Left forelimb (tissue), 1 donor: ENCODE data around the gene ANKRD65.
A peak's percentile ranks its signal among the peaks of the same experiment; 100 is the strongest.
"Not testable (repeated sequence)": the region's sequence is repeated elsewhere in the genome, so short reads cannot be mapped to it uniquely, and the experiment has no call there.

Experiments
- DNase-seq: peaks from one replicate; pipeline ENCODE4 v3.0.0-alpha.2; 2018; ENCODE audit warnings: low spot score

Gene ANKRD65

DNA sequence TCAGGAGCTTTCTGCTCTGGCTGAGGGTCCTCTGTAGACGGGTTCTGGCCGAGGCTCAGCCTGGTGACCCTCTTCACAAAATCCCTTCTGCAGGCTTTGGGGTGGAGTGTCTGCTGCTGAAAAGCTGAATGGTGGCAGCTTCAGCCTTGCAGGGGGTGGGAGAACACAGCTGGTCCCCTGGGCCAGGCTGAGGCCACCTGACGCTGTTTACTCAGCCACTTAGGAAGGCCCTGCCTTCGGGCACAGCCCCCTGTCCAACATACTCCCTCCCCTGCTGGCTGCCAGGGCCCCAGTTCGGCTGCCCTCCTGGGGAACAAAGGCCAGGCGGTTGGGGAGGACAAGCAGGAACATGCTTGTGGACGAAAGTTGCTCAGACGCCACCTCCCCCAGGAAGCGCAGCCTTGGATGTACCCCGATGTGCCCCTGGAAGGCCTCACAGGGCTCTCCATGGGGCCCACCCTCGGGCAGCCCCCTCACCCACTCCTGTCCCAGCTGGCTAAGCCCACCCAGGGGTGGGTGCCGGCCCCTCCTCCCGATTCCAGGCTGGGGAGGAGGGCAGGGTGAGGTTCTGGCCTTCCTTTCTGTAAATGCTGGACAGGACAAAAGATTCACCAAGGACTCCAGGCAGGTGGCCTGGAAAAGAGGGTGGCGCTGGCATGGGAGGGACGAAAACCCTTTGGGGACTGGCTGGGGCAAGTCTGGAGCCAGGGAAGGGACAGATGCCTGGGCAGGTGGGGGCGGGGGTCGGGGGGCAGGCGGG is at the start of gene ANKRD65:
Gene ANKRD65 (minus strand): TSS at position 130 of the 760 bp plus-strand sequence. CDS start 271 bp downstream, outside the sequence.
- peak; percentile 59 for DNase-seq

GRCh38 chr1:1468196-1468985 is 47.3 kb upstream of the ANKRD65 start:
- DNase-seq = not testable (repeated sequence)

- DNase-seq = no peak
These were observed 42.2 kb upstream of the ANKRD65 start for GRCh38 chr1:1463312-1463711.

DNA sequence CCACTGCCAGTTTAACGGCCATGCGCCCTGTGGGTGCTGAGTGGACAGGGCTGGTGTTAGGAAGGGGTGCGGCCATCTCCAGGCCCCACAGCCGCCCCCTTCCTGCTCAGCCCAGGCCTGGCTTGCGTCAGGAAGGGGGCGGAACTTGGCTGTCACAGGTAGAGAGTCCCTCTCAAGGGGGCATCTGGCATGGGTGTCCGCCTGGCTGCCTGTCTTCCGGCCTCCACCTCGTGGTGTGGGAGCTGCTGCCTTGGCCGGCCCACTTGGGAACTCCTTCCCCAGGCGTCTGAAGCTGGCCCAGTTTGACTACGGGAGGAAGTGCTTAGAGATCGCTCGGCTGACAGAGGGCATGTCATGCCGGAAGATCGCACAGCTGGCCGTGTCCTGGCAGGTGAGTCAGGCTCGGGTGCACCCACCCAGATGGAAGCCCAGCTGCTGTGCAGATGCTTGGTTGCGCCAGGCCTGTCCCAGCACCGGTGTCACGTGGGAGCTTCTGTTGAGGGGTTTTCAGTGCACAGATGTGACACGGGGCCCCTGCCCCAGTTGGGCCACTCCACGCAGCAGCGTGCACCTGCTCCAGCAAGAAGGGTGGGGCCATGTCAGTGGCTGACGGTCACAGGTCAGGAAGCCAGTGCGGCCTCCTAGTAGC is 41.4 kb upstream of the ANKRD65 start:
- DNase-seq = no peak

DNA sequence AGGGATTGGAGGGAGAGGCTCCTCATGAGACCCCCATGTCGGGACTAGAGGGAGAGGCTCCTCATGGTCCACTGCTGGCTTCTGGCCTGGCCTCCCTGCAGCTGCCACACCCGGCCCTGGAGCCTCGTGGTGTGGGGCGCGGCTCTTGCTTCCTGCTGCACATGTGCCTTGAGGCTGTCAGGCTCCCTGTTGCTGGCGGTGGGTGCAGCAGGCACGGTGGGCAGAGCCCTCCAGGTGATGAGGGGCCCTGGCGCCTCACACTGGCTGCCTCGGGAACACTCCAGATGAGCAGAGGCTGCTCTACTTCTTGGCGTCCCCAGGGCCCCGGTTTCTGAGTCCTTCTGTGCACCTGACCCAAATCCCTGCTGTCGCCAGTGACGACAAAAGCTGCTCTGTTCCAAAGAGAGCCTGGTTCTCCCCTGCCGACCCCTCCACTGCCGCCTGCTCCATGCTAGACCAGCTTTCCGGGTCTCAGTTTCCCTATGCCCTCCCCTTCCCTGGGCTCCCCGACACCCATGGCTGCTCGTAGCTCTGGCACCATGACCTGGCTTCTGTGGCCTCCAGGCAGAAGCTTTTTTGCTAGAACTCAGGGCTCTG is 40.7 kb upstream of the ANKRD65 start:
- DNase-seq = no peak

DNA sequence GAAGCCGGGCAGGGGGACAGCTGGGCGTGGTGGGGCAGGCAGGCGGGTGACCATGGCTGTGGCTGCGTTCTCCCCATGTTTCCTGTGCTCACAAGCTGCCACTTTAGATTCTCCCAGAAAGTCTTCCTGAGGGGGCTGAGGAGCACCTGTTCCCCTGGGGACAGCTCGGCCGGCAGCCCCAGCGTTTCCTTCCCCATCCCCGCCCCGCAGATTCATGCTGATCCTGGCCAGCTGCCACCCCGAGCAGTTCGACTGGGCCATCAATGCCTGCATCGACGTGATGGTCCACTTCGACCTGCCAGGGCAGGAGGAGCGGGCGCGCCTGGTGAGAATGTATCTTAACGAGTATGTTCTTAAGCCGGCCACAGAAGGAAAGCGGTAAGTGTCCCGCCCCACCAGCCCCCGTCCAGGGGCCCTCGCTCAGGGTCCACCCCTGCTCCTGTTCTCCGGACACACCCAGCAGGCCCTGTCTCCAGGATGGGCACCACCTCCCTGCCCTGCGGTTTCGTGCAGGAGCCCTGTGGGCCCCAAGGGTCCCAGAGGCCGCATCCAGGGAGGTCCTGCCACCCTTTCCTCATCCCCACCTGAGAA is 39.6 kb upstream of the ANKRD65 start:
- no peak for DNase-seq

- not testable (repeated sequence) for DNase-seq
These were observed 38.6 kb upstream of the ANKRD65 start for GRCh38 chr1:1459711-1460110.

- not testable (repeated sequence) for DNase-seq
These were observed 38.1 kb upstream of the ANKRD65 start for GRCh38 chr1:1459156-1459555.

- DNase-seq = not testable (repeated sequence)
These were observed 35.7 kb upstream of the ANKRD65 start for GRCh38 chr1:1456683-1457255.

DNA sequence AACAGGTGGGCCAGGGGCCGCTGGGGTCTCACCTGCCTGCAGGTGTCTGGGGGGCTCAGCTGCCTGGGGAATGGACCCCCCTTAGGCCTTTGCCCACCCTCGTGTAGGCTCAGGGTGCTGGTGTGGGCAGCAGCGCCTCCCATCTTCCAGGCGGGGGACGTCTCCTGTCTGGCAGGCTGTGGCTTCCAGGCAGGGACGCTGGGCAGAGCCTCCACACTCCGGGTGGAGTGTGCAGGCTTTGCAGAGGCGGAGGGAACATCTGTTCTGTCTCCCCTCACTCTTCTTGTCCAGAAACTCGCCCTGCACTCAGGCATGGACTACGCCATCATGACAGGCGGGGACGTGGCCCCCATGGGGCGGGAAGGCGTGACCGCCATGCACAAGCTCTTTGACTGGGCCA is 34.9 kb upstream of the ANKRD65 start:
- DNase-seq = not testable (repeated sequence)

- no peak for DNase-seq
These were observed 34.3 kb upstream of the ANKRD65 start for GRCh38 chr1:1455366-1455884.

- DNase-seq = not testable (repeated sequence)
These were observed 33.4 kb upstream of the ANKRD65 start for GRCh38 chr1:1454286-1455056.

GRCh38 chr1:1452882-1453281 is 31.8 kb upstream of the ANKRD65 start:
- no peak for DNase-seq

GRCh38 chr1:1452365-1452739 is 31.3 kb upstream of the ANKRD65 start:
- DNase-seq = not testable (repeated sequence)

- no peak for DNase-seq
These were observed 30.8 kb upstream of the ANKRD65 start for GRCh38 chr1:1451696-1452364.

DNA sequence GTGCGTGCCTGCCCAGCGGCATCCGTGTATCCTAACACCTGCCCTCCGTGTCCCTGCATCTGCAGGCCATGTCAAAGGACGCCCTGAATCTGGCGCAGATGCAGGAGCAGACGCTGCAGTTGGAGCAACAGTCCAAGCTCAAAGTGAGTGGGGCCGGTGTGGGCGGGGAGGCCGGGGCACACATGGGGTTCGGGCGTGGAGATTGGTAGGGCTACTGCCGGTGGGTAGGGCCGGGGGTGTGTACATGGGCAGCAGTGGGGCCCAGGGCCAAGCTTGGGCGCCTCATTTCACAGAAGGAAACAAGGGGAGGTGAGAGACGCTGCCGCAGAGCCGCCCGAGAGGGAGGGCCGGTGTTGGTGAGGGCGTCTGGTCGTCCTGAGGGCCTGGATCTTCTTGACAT is 29.5 kb upstream of the ANKRD65 start:
- DNase-seq = not testable (repeated sequence)

- DNase-seq = no peak
These were observed 28.1 kb upstream of the ANKRD65 start, which contains the start of gene ATAD3C for GRCh38 chr1:1449099-1449739. Gene ATAD3C, plus strand, starts transcription at chr1:1449689. Its CDS starts 995 bp downstream, at chr1:1450684.

DNA sequence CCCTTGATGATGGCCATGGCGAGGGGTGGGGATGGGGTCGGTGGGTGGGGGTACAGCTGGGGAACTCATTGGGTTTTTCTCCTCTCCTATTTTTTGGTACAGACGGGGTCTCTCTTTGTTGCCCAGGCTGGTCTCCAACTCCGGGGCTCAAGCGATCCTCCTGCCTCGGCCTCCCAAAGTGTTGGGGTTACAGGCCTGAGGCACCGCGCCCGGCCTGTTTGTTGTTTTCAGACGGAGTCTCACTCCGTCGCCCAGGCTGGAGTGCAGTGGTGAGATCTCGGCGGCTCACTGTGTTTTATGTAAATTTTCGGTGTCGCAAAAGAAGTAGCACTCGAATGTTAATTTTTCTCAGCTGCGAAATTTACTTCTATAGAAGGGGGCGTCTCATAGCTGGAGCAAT is 25.6 kb upstream of the ANKRD65 start:
- DNase-seq = not testable (repeated sequence)

DNA sequence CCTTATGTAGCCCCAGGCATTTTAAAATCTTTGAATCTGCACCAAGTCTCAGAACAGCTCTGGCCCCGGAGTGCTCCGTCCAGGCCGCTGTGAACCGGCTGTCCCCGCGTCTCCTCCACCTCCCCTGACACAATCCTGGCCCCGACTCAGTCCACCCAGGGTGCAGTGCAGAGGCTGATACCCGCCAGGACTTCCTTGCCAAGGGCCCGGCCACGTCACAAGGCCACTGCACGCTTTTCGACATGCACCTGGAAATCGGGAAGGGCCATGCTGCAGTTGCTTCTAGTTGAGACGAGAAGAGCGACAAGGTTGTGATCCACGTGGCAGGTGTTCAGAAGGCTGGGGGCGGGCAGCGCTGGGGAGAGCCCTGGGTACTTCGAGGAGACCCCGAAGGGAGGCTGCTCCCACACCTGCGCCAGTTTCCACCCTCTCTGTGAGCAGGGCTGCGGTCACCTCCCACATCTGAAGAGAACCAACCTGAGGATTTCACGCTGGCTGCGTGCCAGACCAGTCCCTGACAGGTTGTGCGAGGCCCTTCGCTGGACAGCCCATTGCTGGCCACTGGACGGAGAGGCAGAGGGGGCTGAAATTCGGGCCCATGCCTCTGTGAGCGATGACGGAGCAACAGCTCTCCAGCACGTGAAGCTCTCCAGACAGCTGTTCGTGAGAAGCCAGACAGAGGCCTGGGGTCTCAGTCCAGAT is 21.1 kb upstream of the ANKRD65 start:
- no peak for DNase-seq
